HG03521 (cell line): ENCODE results near the gene VWA3B.
"Not testable (repeated sequence)": the region's sequence is repeated elsewhere in the genome, so short reads cannot be mapped to it uniquely, and the experiment has no call there.

ENCODE experiments used
- ATAC-seq: cut with Tn5 transposase; IDR thresholded peaks from one replicate; pipeline ENCODE4 v1.9.1; 2021; ENCODE audit warnings: mild to moderate bottlenecking, moderate library complexity; ENCODE audit not compliant: unreplicated experiment

The VWA3B gene

DNA sequence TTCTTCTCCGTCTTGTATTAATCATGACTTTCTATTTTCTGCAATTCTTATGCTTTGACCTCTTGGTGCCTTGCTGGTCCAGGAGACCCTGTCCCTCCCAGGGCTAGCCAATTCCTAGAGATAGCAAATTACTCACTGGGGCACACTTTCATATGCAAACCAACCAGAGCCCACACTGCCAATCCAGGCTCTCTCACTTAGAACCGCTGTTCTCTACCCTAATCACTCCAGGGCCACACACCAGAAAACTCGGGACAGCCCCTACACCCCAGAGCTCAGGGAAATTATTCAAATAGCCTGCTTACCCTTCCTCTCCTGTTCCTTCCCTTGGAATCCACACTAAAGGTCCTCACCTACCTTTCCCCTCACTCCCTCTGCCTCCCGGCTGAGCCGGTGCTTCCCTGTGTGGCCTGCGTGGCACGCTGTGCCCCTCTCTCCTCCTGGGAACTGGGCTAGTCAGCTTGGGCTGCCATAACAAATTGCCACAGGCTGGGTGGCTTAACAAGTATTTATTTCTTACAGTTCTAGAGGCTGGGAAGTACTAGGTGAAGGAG is 41.7 kb downstream of the VWA3B start:
- no peak for ATAC-seq

DNA sequence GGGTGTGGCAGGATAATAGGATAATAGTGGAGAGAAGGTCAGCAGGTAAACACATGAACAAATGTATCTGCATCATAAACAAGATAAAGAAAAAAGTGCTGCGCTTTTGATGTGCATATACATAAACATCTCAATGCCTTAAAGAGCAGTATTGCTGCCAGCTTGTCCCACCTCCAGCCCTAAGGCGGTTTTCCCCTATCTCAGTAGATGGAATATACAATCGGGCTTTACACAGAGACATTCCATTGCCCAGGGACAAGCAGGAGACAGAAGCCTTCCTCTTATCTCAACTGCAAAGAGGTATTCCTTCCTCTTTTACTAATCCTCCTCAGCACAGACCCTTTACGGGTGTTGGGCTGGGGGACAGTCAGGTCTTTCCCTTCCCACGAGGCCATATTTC is 43.1 kb downstream of the VWA3B start:
- ATAC-seq: not testable (repeated sequence)

GRCh38 chr2:98134172-98135005 is 47.4 kb downstream of the VWA3B start:
- peak; percentile 62 for ATAC-seq

- ATAC-seq: no peak
Measured at GRCh38 chr2:98137196-98137595, 50.2 kb downstream of the VWA3B start.

DNA sequence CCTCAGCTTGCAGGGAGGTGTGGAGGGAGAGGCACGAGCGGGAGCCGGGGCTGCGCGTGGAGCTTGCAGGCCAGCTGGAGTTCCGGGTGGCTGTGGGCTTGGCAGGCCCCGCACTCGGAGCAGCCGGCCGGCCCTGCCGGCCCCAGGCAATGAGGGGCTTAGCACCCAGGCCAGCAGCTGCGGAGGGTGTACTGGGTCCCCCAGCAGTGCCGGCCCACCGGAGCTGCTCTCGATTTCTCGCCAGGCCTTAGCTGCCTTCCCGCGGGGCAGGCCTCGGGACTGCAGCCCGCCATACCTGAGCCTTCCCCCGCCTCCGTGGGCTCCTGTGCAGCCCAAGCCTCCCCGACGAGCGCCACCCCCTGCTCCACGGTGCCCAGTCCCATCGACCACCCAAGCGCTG is 52.0 kb downstream of the VWA3B start:
- ATAC-seq: not testable (repeated sequence)

DNA sequence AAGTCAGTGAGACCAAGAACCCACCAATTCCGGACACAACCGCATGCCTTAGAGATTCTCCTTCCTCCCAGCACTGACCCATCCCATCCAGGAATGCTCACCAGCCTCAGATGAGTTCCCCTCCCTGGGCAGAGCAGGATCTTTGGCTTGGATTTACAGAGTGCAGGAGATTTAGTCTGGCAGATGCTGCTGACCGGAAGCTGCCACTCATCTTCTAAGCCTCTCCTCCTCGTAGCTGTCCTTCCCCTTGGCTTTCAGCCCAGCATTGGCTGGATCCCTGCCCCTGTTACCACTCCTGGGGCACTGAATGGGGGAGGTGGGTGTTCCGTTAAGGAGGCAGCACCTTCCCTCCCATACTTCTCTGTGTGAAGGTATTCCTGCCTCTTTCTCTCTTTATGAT is 53.2 kb downstream of the VWA3B start:
- ATAC-seq: no peak

DNA sequence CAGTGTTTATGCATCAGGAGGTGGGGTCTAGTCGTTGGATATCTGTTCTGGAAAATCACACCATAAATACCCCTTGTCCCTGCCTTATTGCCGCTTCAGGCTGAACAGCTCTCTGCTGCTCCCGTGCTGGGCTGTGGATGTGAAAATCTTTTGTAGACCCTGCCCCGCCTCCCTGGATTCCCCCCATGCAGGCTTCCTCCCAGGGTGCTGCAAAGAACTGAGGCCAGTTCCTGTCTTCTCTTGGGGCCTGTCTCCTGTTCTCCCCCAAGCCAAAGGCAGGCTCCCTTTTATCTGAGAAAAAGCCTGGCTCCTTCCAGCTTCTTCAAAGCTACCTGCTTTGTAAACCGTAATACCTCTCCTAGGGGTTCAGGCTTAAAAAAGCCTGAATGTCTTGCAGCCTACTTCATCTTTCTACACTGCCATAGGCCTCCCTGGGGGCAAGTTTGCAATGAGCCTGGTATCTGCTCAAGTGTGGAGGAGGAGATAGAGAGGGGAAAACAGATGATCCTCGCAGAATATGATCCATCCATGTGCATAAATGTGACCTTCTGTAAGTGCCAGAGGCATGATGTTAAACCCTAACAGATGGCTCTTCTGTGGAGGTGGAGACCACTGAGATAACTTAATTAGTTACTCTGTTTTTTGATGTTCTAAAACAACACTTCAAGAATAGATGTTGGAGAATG is 55.3 kb downstream of the VWA3B start:
- no peak for ATAC-seq

DNA sequence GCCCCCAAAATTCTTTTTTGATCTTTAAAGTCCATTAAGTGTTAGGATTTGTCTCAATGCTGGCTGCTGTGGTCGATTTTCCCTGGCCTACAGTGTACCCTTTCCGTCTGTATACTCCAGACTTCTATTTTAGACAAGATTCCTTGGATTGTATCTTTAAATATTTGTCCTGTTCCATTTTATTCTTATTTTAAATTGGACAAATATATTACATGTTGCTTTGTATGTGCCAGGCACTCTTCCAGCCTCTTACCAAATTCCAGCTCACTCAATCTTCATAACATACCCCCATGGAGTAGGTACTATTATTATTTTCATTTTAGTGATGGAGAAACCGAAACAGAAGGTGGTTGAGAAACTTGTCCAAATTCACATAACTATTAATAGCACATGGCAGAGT is 58.1 kb downstream of the VWA3B start:
- no peak for ATAC-seq

GRCh38 chr2:98147900-98148299 is 60.9 kb downstream of the VWA3B start:
- ATAC-seq: not testable (repeated sequence)

DNA sequence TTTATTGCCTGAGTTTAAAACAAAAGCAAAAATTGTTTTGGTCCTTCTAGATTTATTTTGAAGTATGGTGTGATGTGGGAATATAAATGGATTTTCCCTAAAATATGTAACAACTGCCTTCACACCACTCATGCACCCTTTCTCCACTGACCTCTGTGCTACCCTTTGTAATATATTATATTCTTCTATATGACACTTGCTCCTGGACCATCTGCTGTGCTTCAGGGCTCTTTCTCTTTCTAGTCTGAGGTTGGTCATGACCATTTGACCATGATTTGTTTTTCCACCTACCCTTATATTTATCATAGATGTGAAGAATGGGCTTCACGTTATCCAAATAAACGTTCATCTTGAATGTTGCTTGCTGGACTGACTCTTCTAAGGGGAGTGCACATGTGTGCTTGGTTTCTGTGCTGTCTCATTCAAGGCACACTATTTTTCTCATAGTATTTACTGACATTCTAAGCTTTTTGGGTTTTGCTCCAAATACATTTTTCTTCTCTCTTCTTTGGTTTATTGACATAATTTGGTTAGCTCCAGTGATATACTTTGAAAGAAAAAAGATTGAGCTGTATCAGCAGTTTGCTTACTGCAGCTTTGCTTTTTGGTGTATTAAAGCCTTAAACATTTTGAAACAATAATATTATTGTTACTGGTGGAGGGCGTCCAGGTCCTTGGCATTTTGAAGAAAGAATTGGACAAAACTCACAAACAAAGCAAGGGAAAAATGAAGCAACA is 61.8 kb downstream of the VWA3B start:
- no peak for ATAC-seq

- ATAC-seq: no peak
Measured at GRCh38 chr2:98149333-98149697, 62.3 kb downstream of the VWA3B start.

- ATAC-seq: no peak
Measured at GRCh38 chr2:98153481-98153880, 66.5 kb downstream of the VWA3B start.

DNA sequence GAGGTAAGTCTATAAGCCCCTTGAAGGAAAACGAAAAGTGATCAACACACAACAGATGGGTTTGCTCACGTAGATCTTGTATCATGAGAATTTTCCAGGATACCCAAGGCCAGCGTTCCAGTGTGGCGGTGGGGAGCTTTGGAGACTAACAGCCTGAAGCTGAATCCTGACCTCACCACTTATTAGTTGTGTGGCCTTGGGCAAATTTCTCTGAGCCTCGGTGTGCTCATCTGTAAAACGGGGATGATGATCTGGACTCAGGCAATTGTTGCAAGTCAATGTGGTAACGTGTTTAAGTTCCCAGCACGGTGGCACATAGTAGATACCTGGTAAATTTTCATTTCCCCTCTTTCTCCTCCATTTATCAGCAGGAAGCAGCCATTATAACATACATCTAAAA is 68.3 kb downstream of the VWA3B start:
- ATAC-seq: no peak

GRCh38 chr2:98155716-98156115 is 68.7 kb downstream of the VWA3B start:
- no peak for ATAC-seq

- no peak for ATAC-seq
Measured at GRCh38 chr2:98156304-98156703, 69.3 kb downstream of the VWA3B start.

DNA sequence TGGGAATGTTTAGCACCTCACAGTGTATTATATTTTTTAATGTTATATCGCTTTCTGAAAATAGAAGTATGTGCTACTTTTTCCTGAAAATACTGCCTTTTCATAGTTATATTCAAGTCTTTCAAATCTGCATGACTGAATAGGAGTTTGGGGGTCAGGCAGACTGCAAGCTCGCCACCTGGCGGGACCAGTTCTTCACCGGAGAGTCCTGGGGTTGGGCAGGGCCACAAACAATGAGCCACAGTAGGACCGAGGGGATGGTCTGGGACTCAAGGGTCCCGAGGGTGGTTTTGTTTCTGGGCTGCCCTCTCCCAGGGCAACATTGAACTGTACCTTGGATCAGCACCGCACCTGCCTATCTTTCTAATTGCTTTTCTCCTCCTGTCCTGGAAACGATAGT is 70.6 kb downstream of the VWA3B start:
- ATAC-seq: no peak

DNA sequence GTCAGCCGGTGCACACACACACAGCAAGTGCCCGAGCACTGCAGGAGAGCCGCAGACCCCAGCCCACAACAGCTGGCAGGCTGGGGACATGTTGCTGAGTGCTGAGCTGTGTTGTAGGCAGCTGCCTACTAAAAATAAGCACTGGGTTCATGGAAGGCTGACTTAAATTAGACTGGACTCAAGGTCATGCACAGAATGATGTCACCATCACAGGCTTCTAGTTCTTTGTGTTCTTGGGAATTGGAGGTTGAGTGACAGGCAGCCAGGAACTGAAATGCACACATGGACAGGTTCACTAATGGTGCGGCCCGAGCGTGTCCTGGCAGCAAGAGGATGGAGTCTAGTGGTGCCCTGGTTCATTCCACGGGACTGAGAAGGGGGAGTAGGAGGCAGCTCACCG is 71.3 kb downstream of the VWA3B start:
- no peak for ATAC-seq

- ATAC-seq: no peak
Measured at GRCh38 chr2:98160554-98160953, 73.6 kb downstream of the VWA3B start.

DNA sequence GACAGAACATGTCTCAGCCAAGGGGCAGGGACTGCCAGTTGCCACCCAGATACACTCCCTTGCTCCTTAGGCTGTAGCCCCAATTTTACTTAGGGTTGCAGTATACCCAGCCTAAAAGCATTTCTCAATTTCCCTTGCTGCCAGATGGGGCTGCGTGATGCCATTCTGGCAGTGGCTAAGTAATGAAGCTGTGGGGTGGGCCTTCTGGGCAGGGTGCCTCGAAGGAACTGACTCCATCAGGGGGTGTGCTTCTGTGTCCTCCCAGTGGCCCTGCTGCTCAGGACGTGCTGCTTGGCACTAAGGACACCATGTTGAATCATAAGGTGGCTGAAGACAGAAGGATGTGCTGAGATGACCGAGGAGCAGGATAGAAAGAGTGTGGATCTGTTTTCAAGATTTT is 74.2 kb downstream of the VWA3B start:
- no peak for ATAC-seq

- ATAC-seq: no peak
Measured at GRCh38 chr2:98164256-98164655, 77.3 kb downstream of the VWA3B start.

DNA sequence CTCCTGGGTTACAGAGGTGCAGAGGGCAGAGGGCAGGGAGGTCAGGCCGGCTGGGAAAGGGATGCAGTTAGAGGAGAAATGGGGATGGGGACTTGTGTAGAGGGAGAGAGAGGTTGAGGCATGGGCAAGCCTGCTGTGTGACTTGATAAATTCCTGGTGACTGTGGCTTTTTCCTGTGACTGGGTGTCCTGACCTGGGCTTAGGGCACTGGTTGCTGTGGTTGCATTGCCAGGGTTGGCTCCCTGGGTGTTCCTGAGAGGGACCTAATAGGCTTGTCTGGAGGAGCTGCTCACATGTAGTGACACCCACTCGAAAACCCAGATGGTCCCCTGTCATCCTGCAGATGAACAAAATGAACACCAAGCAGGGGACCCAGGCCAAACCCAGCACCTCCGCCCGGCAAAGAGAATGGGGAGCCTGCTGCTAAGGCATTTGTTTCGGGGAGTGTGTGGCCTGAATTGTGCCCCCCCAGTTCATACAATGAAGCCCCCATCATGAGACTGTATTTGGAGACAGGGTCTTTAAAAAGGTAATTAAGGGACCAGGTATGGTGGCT is 78.6 kb downstream of the VWA3B start:
- ATAC-seq: no peak
